SK-N-DZ (cell line): ENCODE measurements around the gene TMEM219.
"Not testable (repeated sequence)": the region's sequence is repeated elsewhere in the genome, so short reads cannot be mapped to it uniquely, and the experiment has no call there.

Source experiments
- DNase-seq: peaks from one replicate; pipeline ENCODE4 v3.0.0-alpha.2; 2015; ENCODE audit warnings: low spot score

TMEM219 gene

DNA sequence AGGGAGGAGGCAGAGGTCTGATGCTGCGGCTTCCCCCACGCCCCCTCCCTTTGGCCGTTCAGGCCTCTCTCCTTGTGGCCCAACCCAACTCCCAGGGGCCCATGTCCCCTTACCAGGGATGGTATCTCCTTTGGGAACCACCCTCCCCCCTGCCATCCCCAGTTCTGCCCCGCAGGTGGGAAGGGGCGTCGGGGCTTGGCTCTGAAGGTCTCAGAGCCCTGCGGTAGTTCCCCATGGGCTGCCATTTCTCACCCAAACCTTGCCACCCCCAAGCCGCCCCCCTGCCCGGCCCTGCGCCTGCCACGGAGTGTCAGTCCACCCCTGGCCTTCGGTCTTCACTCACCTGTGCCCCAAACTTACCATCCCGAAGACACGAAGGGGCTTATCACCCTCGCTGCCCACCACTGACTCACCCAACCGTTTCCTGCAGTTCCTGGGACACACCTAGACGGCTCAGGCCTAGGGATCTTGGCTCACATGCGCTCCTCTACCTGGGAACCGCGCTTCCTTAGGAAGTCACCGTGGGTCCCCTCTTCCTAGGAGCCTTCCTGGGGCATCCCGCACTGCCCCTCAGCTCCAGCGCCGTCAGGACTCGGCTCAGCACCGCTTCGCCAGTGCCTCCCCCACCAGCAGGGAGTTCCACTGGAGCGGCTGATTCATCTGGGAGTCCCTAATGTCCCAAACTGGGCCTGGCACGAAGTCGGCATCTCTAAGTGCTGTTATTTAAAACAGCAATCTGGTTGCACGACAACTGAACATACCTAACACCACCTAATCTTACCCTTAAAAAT, 50.0 kb downstream of the TMEM219 start:
- DNase-seq: no peak

DNA sequence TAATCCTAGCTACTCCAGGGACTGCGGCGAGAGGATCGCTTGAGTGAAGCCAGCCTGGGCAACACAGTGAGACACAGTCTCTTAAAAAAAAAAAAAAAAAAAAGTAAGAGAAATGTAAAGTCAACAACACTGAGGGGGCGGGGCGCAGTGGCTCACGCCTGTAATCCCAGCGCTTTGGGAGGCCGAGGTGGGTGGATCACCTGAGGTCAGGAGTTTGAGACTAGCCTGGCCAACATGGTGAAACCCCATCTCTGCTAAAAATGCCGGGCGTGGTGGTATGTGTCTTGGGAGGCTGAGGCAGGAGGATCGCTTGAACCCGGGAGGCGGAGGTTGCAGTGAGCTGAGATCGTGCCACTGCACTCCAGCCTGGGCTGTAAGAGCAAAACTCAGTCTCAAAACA, 50.7 kb downstream of the TMEM219 start:
- DNase-seq: not testable (repeated sequence)

DNA sequence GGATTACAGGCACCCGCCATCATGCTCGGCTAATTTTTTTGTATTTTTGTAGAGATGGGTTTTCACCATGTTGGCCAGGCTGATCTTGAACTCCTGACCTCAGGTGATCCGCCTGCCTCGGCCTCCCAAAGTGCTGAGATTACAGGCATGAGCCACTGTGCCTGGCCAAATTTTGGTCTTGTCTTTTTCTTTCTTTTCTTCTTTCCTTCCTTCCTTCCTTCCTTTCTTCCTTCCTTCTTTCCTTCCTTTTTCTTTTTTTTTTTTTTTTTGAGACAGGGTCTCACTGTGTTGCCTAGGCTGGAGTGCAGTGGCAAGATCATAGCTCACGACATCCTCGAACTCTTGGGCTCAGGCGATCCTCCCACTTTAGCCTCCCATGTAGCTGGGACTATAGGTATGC, 53.6 kb downstream of the TMEM219 start:
- DNase-seq: not testable (repeated sequence)

DNA sequence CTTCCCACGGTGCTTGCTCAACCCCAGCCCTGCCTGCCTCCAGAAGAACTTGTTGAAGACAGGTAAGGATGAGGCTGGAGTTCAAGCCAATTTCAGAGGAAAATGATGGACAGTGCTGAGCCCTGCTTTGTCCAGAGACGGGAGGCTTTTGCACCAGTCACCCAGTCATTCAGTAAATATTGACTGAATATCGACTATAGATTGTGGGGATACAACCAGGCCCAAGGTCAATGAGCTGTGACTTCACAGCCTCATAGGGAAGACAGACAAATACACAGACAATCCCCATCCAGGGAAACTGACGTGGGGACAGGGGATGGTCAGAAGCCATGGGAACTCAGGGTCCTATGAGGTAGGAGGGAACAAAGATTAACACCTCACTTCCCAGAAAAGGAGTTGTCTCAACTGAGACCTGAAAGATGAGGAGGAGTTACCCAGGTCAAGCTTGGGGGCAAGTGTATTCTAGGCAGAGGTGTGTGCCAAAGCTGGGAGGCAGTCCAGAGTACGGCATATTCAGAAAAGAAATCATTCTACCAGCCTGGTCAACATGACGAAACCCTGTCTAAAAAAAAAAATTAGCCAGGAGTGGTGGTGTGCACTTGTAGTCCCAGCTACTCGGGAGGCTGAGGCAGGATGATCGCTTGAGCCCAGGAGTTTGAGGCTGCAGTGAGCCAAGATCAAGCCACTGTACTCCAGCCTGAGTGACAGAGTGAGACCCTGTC, 54.8 kb downstream of the TMEM219 start:
- DNase-seq: no peak

DNA sequence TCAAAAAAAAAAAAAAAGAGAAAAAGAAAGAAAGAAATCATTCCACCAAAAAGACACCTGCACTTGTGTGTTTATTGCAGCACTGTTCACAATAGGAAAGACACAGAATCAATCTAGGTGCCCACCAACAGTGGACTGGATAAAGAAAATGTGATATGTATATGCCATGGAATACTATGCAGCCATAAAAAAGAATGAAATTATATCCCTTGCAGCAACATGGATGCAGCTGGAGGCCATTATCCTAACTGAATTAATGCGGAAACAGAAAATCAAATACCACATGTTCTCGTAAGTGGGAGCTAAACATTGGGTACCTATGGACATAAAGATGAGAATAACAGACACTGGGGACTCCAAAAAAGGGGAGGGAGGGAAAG, 55.4 kb downstream of the TMEM219 start:
- DNase-seq: no peak

DNA sequence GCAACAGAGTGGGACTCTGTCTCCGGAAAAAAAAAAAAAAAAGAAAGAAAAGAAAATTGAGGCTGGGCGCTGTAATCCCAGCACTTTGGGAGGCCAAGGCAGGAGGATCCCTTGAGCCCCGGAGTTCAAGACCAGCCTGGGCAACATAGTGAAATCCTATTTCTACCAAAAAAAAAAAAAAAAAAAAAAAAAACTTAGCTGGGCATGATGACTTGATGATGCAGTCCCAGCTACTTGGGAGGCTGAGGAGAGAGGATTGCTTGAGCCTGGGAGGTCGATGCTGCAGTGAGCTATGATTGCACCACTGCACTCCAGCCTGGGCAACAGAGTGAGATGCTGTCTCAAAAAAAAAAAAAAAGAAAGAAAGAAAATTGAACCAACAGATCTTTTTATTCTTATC, 56.1 kb downstream of the TMEM219 start:
- DNase-seq: not testable (repeated sequence)

DNA sequence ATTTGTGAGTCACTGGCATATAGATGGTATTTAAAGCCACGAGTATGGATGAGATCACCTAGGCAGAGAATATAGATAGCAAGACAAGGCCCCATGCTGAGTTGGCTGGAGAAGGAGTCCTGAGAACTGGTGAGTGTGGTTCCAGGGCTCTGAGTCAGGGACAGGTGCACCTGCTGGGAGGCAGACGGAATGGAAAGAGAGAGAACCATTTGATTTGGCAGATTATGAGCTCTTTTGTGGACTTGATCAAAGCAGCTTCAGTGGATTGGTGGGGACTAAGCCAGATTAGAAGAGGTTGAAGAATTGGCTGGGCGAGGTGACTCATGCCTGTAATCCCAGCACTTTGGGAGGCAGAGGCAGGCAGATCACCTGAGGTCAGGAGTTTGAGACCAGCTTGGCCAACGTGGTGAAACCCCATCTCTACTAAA, 56.9 kb downstream of the TMEM219 start:
- no peak for DNase-seq
